Stimulated activated effector memory CD8-positive, alpha-beta T cell treated with anti-CD3 and anti-CD28 coated beads, Interleukin-12 subunit alpha, Interleukin-12 subunit beta, amount 100 ng/mL, for 72 hours (primary cell): ENCODE measurements around the gene SLC9A9.
A peak's percentile ranks its signal among the peaks of the same experiment; 100 is the strongest.

Experiments used
- ATAC-seq: fragments of 150-1000 bp; cut with Tn5 transposase; 2 replicates; pipeline ENCODE4 v1.10.0; 2021
- DNase-seq, 2 donors: peaks; one replicate each; pipeline ENCODE4 v3.0.0; 2021 to 2022; ENCODE audit warnings: low spot score in 2 of 2
- H3K27ac Mint-ChIP-seq: one replicate; pipeline ENCODE4 v1.8.0; 2022; ENCODE audit warnings: mild to moderate bottlenecking, mixed read lengths
- H3K36me3 Mint-ChIP-seq: one replicate; pipeline ENCODE4 v1.8.0; 2022; ENCODE audit warnings: mild to moderate bottlenecking, mixed read lengths
- H3K4me1 Mint-ChIP-seq: one replicate; pipeline ENCODE4 v1.8.0; 2022; ENCODE audit warnings: mixed read lengths
- H3K4me3 Mint-ChIP-seq: one replicate; pipeline ENCODE4 v1.8.0; 2022; ENCODE audit warnings: mild to moderate bottlenecking, mixed read lengths
- H3K9me3 Mint-ChIP-seq: one replicate; pipeline ENCODE4 v1.8.0; 2022; ENCODE audit warnings: mixed read lengths

The SLC9A9 gene

DNA sequence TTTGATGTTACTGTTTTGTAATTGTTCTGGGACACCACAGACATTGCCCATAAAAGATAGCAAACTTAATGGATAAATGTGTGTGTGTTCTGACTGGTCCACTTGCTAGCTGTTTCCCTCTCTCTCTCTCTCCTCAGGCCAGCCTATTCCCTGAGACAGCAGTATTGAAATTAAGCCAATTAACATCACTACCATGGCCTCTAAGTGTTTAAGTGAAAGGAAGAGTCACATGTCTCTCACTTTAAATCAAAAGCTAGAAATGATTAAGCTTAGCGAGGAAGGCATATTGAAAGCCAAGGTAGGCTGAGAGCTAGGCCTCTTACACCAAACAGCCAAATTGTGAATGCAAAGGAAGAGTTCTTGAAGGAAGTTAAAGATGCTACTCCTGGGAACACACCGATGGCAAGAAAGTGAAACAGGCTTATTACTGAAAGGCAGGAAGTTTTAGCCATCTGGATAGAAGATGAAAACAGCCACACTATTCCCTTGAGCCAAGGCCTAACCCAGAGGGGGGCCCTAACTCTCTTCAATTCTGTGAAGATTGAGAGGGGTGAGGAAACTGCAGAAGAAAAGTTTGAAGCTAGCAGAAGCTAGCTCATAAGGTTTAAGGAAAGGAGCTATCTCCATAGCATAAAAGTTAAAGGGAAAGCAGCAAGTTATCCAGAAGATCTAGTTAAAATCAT lies 433.6 kb downstream of the SLC9A9 start:
- H3K4me1 Mint-ChIP-seq, result peaks cover 6% of the 10 kb centered on the region
- H3K9me3 Mint-ChIP-seq, result no peaks in the 10 kb centered on the region
- no peaks in the 10 kb centered on the region for H3K36me3 Mint-ChIP-seq
- H3K4me3 Mint-ChIP-seq, result no peak overlapping the region
- no peak overlapping the region for H3K27ac Mint-ChIP-seq
- DNase-seq, result no peak
- ATAC-seq, result peak; percentile 53

- ATAC-seq (no peak), DNase-seq (no peak)
- no peaks in the 10 kb centered on the region for H3K9me3 Mint-ChIP-seq
- no peaks in the 10 kb centered on the region for H3K36me3 Mint-ChIP-seq
- H3K27ac Mint-ChIP-seq, result no peak overlapping the region
- H3K4me3 Mint-ChIP-seq, result no peak overlapping the region
- H3K4me1 Mint-ChIP-seq, result peaks cover 6% of the 10 kb centered on the region
Measured at GRCh38 chr3:143413372-143413771, 434.9 kb downstream of the SLC9A9 start.

DNA sequence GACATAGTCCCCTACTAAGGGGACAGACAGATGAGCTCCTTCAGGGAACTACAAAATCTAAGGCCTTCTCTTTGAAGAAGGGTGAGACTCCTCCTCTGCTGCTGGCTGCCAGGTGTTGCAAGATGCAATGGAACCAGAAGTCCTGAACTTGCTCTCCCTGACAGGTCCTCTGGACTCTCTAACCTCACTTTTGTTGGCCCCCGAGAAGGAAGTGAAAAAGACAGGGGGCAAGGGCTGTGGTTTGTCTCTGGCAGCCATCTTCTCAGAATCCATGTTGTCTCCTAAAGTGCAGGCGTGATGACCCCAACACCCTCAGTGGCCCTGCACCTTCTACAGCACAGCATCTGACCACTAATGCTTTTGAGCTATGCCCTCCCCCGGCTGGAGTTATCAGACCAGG lies 436.2 kb downstream of the SLC9A9 start:
- no peak overlapping the region for H3K27ac Mint-ChIP-seq
- H3K4me3 Mint-ChIP-seq, result no peak overlapping the region
- H3K36me3 Mint-ChIP-seq, result no peaks in the 10 kb centered on the region
- DNase-seq (no peak), ATAC-seq (no peak)
- no peaks in the 10 kb centered on the region for H3K9me3 Mint-ChIP-seq
- H3K4me1 Mint-ChIP-seq, result peaks cover 6% of the 10 kb centered on the region

DNA sequence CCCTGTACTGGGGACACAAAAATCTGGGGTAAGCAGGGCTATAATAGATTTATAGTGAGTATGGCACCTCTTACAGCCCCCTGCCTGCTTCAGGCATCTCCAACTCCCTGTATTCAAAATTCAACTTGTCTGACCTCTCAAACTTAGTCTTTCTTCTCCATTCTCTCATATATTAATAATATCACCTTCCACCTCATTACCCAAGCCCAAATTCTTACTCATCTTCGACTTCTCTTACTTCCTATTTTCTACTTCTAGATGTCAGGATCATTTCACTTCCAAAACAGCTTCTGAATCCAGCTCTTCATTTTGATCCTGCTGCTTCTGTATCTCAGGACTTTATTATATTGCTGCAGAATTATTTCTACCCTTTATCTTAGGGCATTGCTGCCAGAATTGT lies 438.0 kb downstream of the SLC9A9 start:
- H3K36me3 Mint-ChIP-seq, result no peaks in the 10 kb centered on the region
- peaks cover 6% of the 10 kb centered on the region for H3K4me1 Mint-ChIP-seq
- DNase-seq (no peak), ATAC-seq (no peak)
- H3K9me3 Mint-ChIP-seq, result no peaks in the 10 kb centered on the region
- no peak overlapping the region for H3K4me3 Mint-ChIP-seq
- no peak overlapping the region for H3K27ac Mint-ChIP-seq

DNA sequence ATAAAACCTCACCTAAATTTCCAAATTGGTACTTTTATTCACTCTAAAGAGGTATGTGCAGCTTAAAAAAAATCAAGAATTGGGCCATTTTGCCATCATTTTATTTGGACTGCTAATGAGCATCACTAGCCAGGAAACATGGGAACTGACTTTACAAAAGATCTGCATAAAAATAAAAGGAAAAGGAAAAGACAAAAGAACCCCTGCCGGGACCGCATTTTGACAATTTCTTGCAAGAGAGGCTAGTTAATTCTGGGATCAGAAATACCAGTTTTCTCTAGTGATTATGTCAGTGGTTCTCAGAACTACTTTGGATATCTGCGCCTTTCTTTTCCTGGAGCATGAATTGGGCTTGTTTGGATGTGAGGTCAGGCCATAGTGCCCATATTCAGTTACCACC lies 439.5 kb downstream of the SLC9A9 start:
- H3K36me3 Mint-ChIP-seq, result no peaks in the 10 kb centered on the region
- no peak for DNase-seq
- peaks cover 2% of the 10 kb centered on the region for H3K9me3 Mint-ChIP-seq
- H3K27ac Mint-ChIP-seq, result no peak overlapping the region
- H3K4me1 Mint-ChIP-seq, result no peaks in the 10 kb centered on the region
- no peak overlapping the region for H3K4me3 Mint-ChIP-seq
- no peak for ATAC-seq

GRCh38 chr3:143402602-143403001 lies 445.7 kb downstream of the SLC9A9 start:
- H3K4me3 Mint-ChIP-seq, result no peak overlapping the region
- H3K27ac Mint-ChIP-seq, result no peak overlapping the region
- H3K4me1 Mint-ChIP-seq, result no peaks in the 10 kb centered on the region
- DNase-seq (no peak), ATAC-seq (no peak)
- H3K36me3 Mint-ChIP-seq, result no peaks in the 10 kb centered on the region
- H3K9me3 Mint-ChIP-seq, result peaks cover 3% of the 10 kb centered on the region

GRCh38 chr3:143396790-143397189 lies 451.5 kb downstream of the SLC9A9 start:
- DNase-seq (no peak), ATAC-seq (no peak)
- no peaks in the 10 kb centered on the region for H3K9me3 Mint-ChIP-seq
- no peaks in the 10 kb centered on the region for H3K4me1 Mint-ChIP-seq
- no peak overlapping the region for H3K4me3 Mint-ChIP-seq
- no peaks in the 10 kb centered on the region for H3K36me3 Mint-ChIP-seq
- H3K27ac Mint-ChIP-seq, result no peak overlapping the region

DNA sequence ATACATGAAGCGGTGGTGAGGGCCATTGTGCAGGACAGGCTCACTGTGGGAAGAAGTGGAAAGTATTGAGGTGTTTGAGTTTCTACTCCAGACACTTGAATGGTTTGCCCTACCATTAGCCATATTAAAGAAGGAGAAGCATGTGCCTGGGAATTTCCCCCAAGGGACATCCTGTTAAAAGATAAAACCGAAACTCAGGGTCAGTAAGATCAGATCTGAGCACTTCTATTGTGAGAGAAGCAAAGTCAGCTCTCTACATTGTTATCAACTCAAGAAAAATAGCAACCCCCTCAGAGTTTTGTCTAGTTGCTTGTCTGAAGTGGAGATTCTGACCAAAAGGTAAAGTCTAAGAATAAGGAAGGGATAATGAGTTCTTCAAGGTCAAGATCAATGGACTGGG lies 458.9 kb downstream of the SLC9A9 start:
- no peak overlapping the region for H3K4me3 Mint-ChIP-seq
- H3K27ac Mint-ChIP-seq, result no peak overlapping the region
- DNase-seq (no peak), ATAC-seq (no peak)
- H3K36me3 Mint-ChIP-seq, result no peaks in the 10 kb centered on the region
- no peaks in the 10 kb centered on the region for H3K9me3 Mint-ChIP-seq
- H3K4me1 Mint-ChIP-seq, result peaks cover 5% of the 10 kb centered on the region

GRCh38 chr3:143387425-143387824 lies 460.8 kb downstream of the SLC9A9 start:
- ATAC-seq (no peak), DNase-seq (no peak)
- Mint-ChIP-seq H3K27ac (no peak overlapping the region), H3K4me3 (no peak overlapping the region), H3K4me1 (peaks cover 5% of the 10 kb centered on the region), H3K36me3 (no peaks in the 10 kb centered on the region), H3K9me3 (no peaks in the 10 kb centered on the region)

GRCh38 chr3:143384076-143384475 lies 464.2 kb downstream of the SLC9A9 start:
- peaks cover 5% of the 10 kb centered on the region for H3K4me1 Mint-ChIP-seq
- no peak overlapping the region for H3K4me3 Mint-ChIP-seq
- no peak for DNase-seq
- H3K9me3 Mint-ChIP-seq, result no peaks in the 10 kb centered on the region
- H3K36me3 Mint-ChIP-seq, result no peaks in the 10 kb centered on the region
- ATAC-seq, result peak; percentile 19
- H3K27ac Mint-ChIP-seq, result no peak overlapping the region

DNA sequence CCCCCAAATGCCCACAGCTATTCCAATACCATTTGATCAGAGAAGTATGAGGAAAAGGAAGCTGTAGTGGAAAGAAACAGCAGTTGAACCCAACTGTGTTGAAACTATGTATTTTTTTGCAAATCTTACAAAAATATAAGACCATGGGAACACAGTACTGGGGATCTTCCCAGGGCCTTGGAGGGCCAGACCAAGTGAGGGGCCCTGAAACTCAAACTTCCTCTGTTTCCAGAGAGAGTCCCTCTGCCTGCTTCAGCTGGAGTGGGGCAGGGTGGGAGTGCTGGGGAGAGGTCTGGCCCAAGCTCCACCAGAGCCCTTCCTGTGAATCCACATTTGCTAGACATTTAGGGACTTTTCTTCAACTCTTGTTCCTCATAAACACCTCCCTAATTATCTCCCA lies 464.8 kb downstream of the SLC9A9 start:
- no peak for ATAC-seq
- H3K4me1 Mint-ChIP-seq, result peaks cover 5% of the 10 kb centered on the region
- H3K9me3 Mint-ChIP-seq, result no peaks in the 10 kb centered on the region
- no peak for DNase-seq
- H3K36me3 Mint-ChIP-seq, result no peaks in the 10 kb centered on the region
- H3K27ac Mint-ChIP-seq, result peak overlapping the region; percentile 7
- no peak overlapping the region for H3K4me3 Mint-ChIP-seq

DNA sequence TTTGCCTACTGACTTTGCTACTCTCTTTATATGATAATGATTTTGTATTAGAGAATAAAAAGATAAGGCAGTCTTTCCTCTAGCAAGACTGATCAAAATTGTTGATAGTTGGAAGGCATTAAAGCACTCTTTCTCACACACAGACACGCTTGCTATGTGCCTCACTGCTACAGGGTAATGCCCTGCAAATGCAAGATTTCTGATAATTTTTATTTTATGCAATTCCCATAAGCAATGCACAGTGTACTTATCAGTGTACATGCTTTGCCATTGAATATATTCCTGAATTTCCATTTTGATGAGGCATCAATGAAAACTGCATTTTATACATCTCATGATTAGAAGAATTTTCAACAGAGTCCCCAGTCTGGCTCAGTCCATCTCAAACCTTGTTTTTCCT lies 465.5 kb downstream of the SLC9A9 start:
- peaks cover 5% of the 10 kb centered on the region for H3K4me1 Mint-ChIP-seq
- no peak overlapping the region for H3K4me3 Mint-ChIP-seq
- no peak for DNase-seq
- no peaks in the 10 kb centered on the region for H3K9me3 Mint-ChIP-seq
- peak overlapping the region; percentile 7 for H3K27ac Mint-ChIP-seq
- no peak for ATAC-seq
- H3K36me3 Mint-ChIP-seq, result no peaks in the 10 kb centered on the region

- no peaks in the 10 kb centered on the region for H3K36me3 Mint-ChIP-seq
- DNase-seq, result no peak
- H3K4me1 Mint-ChIP-seq, result no peaks in the 10 kb centered on the region
- H3K27ac Mint-ChIP-seq, result no peak overlapping the region
- no peak for ATAC-seq
- no peak overlapping the region for H3K4me3 Mint-ChIP-seq
- H3K9me3 Mint-ChIP-seq, result no peaks in the 10 kb centered on the region
Measured at GRCh38 chr3:143380449-143380848, 467.8 kb downstream of the SLC9A9 start.

GRCh38 chr3:143375698-143376097 lies 472.6 kb downstream of the SLC9A9 start:
- H3K36me3 Mint-ChIP-seq, result no peaks in the 10 kb centered on the region
- no peaks in the 10 kb centered on the region for H3K9me3 Mint-ChIP-seq
- ATAC-seq (no peak), DNase-seq (no peak)
- no peak overlapping the region for H3K4me3 Mint-ChIP-seq
- H3K27ac Mint-ChIP-seq, result no peak overlapping the region
- no peaks in the 10 kb centered on the region for H3K4me1 Mint-ChIP-seq

- DNase-seq (no peak), ATAC-seq (no peak)
- Mint-ChIP-seq H3K36me3 (no peaks in the 10 kb centered on the region), H3K27ac (no peak overlapping the region), H3K4me3 (no peak overlapping the region), H3K4me1 (no peaks in the 10 kb centered on the region), H3K9me3 (no peaks in the 10 kb centered on the region)
Measured at GRCh38 chr3:143367171-143367570, 481.1 kb downstream of the SLC9A9 start.

GRCh38 chr3:143366672-143367071 lies 481.6 kb downstream of the SLC9A9 start:
- ATAC-seq, result no peak
- Mint-ChIP-seq H3K4me1 (no peaks in the 10 kb centered on the region), H3K4me3 (no peak overlapping the region), H3K36me3 (no peaks in the 10 kb centered on the region), H3K9me3 (no peaks in the 10 kb centered on the region), H3K27ac (no peak overlapping the region)
- DNase-seq, result no peak

DNA sequence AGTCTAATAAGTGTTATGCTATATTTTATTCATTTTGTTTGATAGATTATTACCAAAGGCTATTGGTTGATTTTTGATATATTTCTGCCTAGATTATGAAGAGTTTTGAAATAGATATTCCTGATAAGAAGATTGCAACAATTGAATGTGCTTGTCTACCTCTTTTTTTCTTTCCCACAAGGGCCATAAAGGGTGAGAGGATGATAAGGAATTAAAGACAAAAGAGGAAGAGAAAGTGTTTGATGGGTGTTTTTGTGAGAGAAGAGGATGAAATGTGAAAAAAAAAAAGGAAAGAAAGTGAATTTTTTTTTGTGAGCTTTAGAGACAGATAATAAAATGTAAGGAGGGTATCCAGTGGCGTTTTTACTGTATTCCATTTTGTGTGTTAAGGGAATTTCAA lies 484.3 kb downstream of the SLC9A9 start:
- DNase-seq, result no peak
- H3K9me3 Mint-ChIP-seq, result no peaks in the 10 kb centered on the region
- H3K36me3 Mint-ChIP-seq, result no peaks in the 10 kb centered on the region
- no peak overlapping the region for H3K27ac Mint-ChIP-seq
- no peak for ATAC-seq
- no peak overlapping the region for H3K4me3 Mint-ChIP-seq
- no peaks in the 10 kb centered on the region for H3K4me1 Mint-ChIP-seq
